Uterus (tissue), 2 donors: ENCODE results near the gene ZNF532.

ENCODE experiments used
- POLR2A ChIP-seq, 2 donors: fragments of 450-650 bp; IDR thresholded peaks; one replicate each; pipeline ENCODE4 v1.6.1; 2016; ENCODE audit warnings: antibody characterized with exemption in 2 of 2, mild to moderate bottlenecking in 1 of 2, moderate library complexity in 1 of 2
- TF ChIP-seq, protein P1 (sequence below), 4 experiments: fragments of 200-600 bp in 2 of 4; fragments of 450-650 bp in 2 of 4; sonication (generic) in 2 of 4; IDR thresholded peaks; one replicate each; pipeline ENCODE4 v1.5.1; 2016 to 2019; ENCODE audit warnings: antibody characterized with exemption in 4 of 4, mild to moderate bottlenecking in 2 of 4, moderate library complexity in 1 of 4

DNA sequence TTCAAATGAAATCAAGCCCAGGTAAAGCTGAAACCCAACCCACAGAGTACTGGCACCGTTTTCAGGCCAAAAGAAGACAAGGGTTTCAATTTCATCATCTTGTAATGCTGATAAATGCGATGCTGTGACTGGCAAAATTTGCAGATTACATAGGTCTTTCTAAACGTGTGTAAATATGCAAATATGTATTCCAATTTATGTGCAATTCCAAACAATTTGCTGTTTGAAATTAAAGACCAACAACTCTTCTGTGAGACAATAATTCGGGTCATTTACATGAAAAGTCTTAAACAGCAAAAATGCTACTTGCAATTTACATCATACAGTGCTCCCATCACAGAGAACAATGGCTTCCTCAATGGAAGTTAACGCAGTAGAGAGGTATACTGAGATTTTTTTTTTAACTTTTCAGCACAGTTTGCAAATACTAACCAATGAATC is 2.8 kb upstream of the ZNF532 start:
- TF ChIP-seq, protein P1, sequence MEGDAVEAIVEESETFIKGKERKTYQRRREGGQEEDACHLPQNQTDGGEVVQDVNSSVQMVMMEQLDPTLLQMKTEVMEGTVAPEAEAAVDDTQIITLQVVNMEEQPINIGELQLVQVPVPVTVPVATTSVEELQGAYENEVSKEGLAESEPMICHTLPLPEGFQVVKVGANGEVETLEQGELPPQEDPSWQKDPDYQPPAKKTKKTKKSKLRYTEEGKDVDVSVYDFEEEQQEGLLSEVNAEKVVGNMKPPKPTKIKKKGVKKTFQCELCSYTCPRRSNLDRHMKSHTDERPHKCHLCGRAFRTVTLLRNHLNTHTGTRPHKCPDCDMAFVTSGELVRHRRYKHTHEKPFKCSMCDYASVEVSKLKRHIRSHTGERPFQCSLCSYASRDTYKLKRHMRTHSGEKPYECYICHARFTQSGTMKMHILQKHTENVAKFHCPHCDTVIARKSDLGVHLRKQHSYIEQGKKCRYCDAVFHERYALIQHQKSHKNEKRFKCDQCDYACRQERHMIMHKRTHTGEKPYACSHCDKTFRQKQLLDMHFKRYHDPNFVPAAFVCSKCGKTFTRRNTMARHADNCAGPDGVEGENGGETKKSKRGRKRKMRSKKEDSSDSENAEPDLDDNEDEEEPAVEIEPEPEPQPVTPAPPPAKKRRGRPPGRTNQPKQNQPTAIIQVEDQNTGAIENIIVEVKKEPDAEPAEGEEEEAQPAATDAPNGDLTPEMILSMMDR (IDR thresholded peaks at IDR 0.05), result no peak
- no peak for TF ChIP-seq POLR2A (IDR thresholded peaks at IDR 0.05)
